ENCODE measurements around the gene CNMD. TPM values are rescaled to one million over a fixed set of nuclear protein-coding genes. Genes with fewer than 3 reads are reported as not detected.
"Not testable (repeated sequence)": the region's sequence is repeated elsewhere in the genome, so short reads cannot be mapped to it uniquely, and the experiment has no call there.

CNMD gene
- polyA plus RNA-seq, 1 donor (not counting 4 experiments of a cell fraction or from before 2014, with no cell fraction given), result not detected

GRCh38 chr13:52686376-52686775 lies 53.2 kb downstream of the CNMD start:
- Histone ChIP-seq H3K36me3 (ENCODE audit: control insufficient read depth in 2 of 2, extremely low read depth in 1 of 2, insufficient read depth in 2 of 2, low read length in 2 of 2) (peaks cover 0 to 7% of the 10 kb centered on the region in 2 experiments), H3K9me1 (ENCODE audit: control insufficient read depth, extremely low read depth, insufficient read depth, low read length) (no peaks in the 10 kb centered on the region), H3K27me3 (ENCODE audit: control insufficient read depth, extremely low read depth, insufficient read depth, low read length) (no peaks in the 10 kb centered on the region), H3K4me2 (ENCODE audit: control insufficient read depth, extremely low read depth, insufficient read depth, low read depth, low read length) (no peak overlapping the region), H3K79me2 (ENCODE audit: control insufficient read depth, insufficient read depth, low read length) (peaks cover 2% of the 10 kb centered on the region), H3K9me3 (ENCODE audit: control insufficient read depth, low read depth, low read length) (no peaks in the 10 kb centered on the region), H2AFZ (ENCODE audit: control insufficient read depth, low read length) (no peak overlapping the region), H3K4me1 (ENCODE audit: control insufficient read depth, extremely low read depth, insufficient read depth, low read length) (no peaks in the 10 kb centered on the region), H3K27ac (ENCODE audit: control insufficient read depth, insufficient read depth, low read length) (no peak overlapping the region), H4K20me1 (ENCODE audit: control insufficient read depth, extremely low read depth, insufficient read depth, low read length) (no peaks in the 10 kb centered on the region), H3K4me3 (ENCODE audit: control insufficient read depth in 2 of 3, extremely low read depth in 1 of 3, insufficient read depth in 2 of 3, low read depth in 1 of 3, low read length in 3 of 3) (no peak overlapping the region), H3K9ac (ENCODE audit: control insufficient read depth, extremely low read depth, insufficient read depth, low read length) (no peak overlapping the region)
- TF ChIP-seq EZH2 (IDR thresholded peaks at IDR 0.05; ENCODE audit: low read length) (no peak), CTCF (optimal IDR thresholded peaks at IDR 0.05 in 1 of 3, IDR thresholded peaks at IDR 0.05 in 1 of 3, conservative IDR thresholded peaks at IDR 0.05 in 1 of 3; ENCODE audit: extremely low read depth in 1 of 3, insufficient read depth in 2 of 3, low read length in 3 of 3) (no peak)
- dilution Hi-C loops (cut with MboI; ENCODE audit: extremely low pct_ligation_motif_present, low sequenced_read_pairs), result no loop called here
- FAIRE-seq, result no peak
- no peak for DNase-seq (ENCODE audit: low read depth, low spot score)

- H3K9me3 ChIP-seq (ENCODE audit: control insufficient read depth, low read depth, low read length); H3K27ac ChIP-seq (ENCODE audit: control insufficient read depth, insufficient read depth, low read length); H4K20me1 ChIP-seq (ENCODE audit: control insufficient read depth, extremely low read depth, insufficient read depth, low read length); H3K4me3 ChIP-seq (ENCODE audit: control insufficient read depth in 2 of 3, extremely low read depth in 1 of 3, insufficient read depth in 2 of 3, low read depth in 1 of 3, low read length in 3 of 3); DNase-seq (ENCODE audit: low read depth, low spot score); H3K79me2 ChIP-seq (ENCODE audit: control insufficient read depth, insufficient read depth, low read length); H3K4me2 ChIP-seq (ENCODE audit: control insufficient read depth, extremely low read depth, insufficient read depth, low read depth, low read length); H3K4me1 ChIP-seq (ENCODE audit: control insufficient read depth, extremely low read depth, insufficient read depth, low read length); H3K27me3 ChIP-seq (ENCODE audit: control insufficient read depth, extremely low read depth, insufficient read depth, low read length); H2AFZ ChIP-seq (ENCODE audit: control insufficient read depth, low read length); dilution Hi-C loops (cut with MboI; ENCODE audit: extremely low pct_ligation_motif_present, low sequenced_read_pairs); FAIRE-seq; H3K36me3 ChIP-seq (ENCODE audit: control insufficient read depth in 2 of 2, extremely low read depth in 1 of 2, insufficient read depth in 2 of 2, low read length in 2 of 2); H3K9ac ChIP-seq (ENCODE audit: control insufficient read depth, extremely low read depth, insufficient read depth, low read length); H3K9me1 ChIP-seq (ENCODE audit: control insufficient read depth, extremely low read depth, insufficient read depth, low read length): not testable (repeated sequence)
These were observed 53.8 kb downstream of the CNMD start for GRCh38 chr13:52685806-52686205.

DNA sequence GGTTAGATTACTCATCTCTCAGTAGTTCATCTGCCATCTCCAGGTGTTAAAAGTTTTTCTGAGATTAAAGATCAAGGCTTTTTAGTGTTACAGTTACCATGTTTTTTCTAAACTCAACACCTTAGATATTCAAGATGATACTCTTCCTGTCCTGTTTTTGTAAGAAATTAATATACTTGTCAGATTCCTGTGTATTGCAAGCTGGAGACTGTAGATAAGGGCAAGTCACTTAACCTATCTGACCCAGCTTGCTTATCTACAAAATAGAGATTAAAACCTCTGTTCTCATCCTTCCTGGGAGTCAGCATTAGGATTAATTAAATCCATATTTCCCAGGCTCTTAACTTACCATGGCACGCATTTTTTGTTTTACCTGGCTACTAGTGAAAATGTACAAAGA lies 61.8 kb downstream of the CNMD start:
- peaks cover 0 to 5% of the 10 kb centered on the region in 2 experiments for H3K36me3 ChIP-seq (ENCODE audit: control insufficient read depth in 2 of 2, extremely low read depth in 1 of 2, insufficient read depth in 2 of 2, low read length in 2 of 2)
- no peaks in the 10 kb centered on the region for H3K27me3 ChIP-seq (ENCODE audit: control insufficient read depth, extremely low read depth, insufficient read depth, low read length)
- H3K4me1 ChIP-seq (ENCODE audit: control insufficient read depth, extremely low read depth, insufficient read depth, low read length), result no peaks in the 10 kb centered on the region
- no peak overlapping the region for H2AFZ ChIP-seq (ENCODE audit: control insufficient read depth, low read length)
- dilution Hi-C loops (cut with MboI; ENCODE audit: extremely low pct_ligation_motif_present, low sequenced_read_pairs), result no loop called here
- no peak overlapping the region for H3K9ac ChIP-seq (ENCODE audit: control insufficient read depth, extremely low read depth, insufficient read depth, low read length)
- no peak overlapping the region for H3K4me2 ChIP-seq (ENCODE audit: control insufficient read depth, extremely low read depth, insufficient read depth, low read depth, low read length)
- no peaks in the 10 kb centered on the region for H3K9me3 ChIP-seq (ENCODE audit: control insufficient read depth, low read depth, low read length)
- no peak for TF ChIP-seq CTCF (optimal IDR thresholded peaks at IDR 0.05 in 1 of 3, IDR thresholded peaks at IDR 0.05 in 1 of 3, conservative IDR thresholded peaks at IDR 0.05 in 1 of 3; ENCODE audit: extremely low read depth in 1 of 3, insufficient read depth in 2 of 3, low read length in 3 of 3)
- TF ChIP-seq EZH2 (IDR thresholded peaks at IDR 0.05; ENCODE audit: low read length), result no peak
- FAIRE-seq (no peak), DNase-seq (ENCODE audit: low read depth, low spot score) (no peak)
- no peaks in the 10 kb centered on the region for H4K20me1 ChIP-seq (ENCODE audit: control insufficient read depth, extremely low read depth, insufficient read depth, low read length)
- H3K9me1 ChIP-seq (ENCODE audit: control insufficient read depth, extremely low read depth, insufficient read depth, low read length), result no peaks in the 10 kb centered on the region
- H3K4me3 ChIP-seq (ENCODE audit: control insufficient read depth in 2 of 3, extremely low read depth in 1 of 3, insufficient read depth in 2 of 3, low read depth in 1 of 3, low read length in 3 of 3), result no peak overlapping the region
- no peak overlapping the region for H3K27ac ChIP-seq (ENCODE audit: control insufficient read depth, insufficient read depth, low read length)
- no peaks in the 10 kb centered on the region for H3K79me2 ChIP-seq (ENCODE audit: control insufficient read depth, insufficient read depth, low read length)
